Left renal pelvis (tissue), 4 donors: ENCODE results near the gene SENP1. TPM values are rescaled to one million over a fixed set of nuclear protein-coding genes. Genes with fewer than 3 reads are reported as not detected.

Experiments used
- DNase-seq, 4 donors: peaks; one replicate each; pipeline ENCODE4 v3.0.0-alpha.2; 2013; ENCODE audit warnings: low read depth in 4 of 4, low spot score in 3 of 4
- polyA plus RNA-seq, 4 donors: library from polyadenylated mRNA; unstranded; fragments of 120-200 nt; gene quantifications; one replicate each; pipeline ENCODE4 v1.2.1, GENCODE V29; 2013; ENCODE audit not compliant: insufficient read length in 4 of 4

SENP1 gene
- polyA plus RNA-seq, 4 donors, result 23.6 to 33.3 (median 24.9) TPM

GRCh38 chr12:48069241-48069640 is 36.6 kb downstream of the SENP1 start:
- DNase-seq, result no peak

- DNase-seq, result no peak
Observed at GRCh38 chr12:48068457-48068856, 37.4 kb downstream of the SENP1 start.

- DNase-seq, result no peak
Observed at GRCh38 chr12:48067250-48067938, 38.5 kb downstream of the SENP1 start.

- DNase-seq, result no peak
Observed at GRCh38 chr12:48065041-48065440, 40.8 kb downstream of the SENP1 start.

- no peak for DNase-seq
Observed at GRCh38 chr12:48063530-48063929, 42.3 kb downstream of the SENP1 start.

- no peak for DNase-seq
Observed at GRCh38 chr12:48061938-48062719, 43.8 kb downstream of the SENP1 start.

- DNase-seq, result no peak
Observed at GRCh38 chr12:48060474-48060873, 45.4 kb downstream of the SENP1 start.

GRCh38 chr12:48058771-48059170 is 47.1 kb downstream of the SENP1 start:
- DNase-seq, result no peak

- no peak for DNase-seq
Observed at GRCh38 chr12:48054955-48055821, 50.7 kb downstream of the SENP1 start.

- DNase-seq, result no peak
Observed at GRCh38 chr12:48053883-48054282, 52.0 kb downstream of the SENP1 start.

- no peak for DNase-seq
Observed at GRCh38 chr12:48053122-48053521, 52.8 kb downstream of the SENP1 start.

- no peak for DNase-seq
Observed at GRCh38 chr12:48051681-48052080, 54.2 kb downstream of the SENP1 start.

- DNase-seq, result no peak
Observed at GRCh38 chr12:48050174-48050573, 55.7 kb downstream of the SENP1 start.

GRCh38 chr12:48045965-48046518 is 59.8 kb downstream of the SENP1 start:
- DNase-seq, result no peak

- DNase-seq, result no peak
Observed at GRCh38 chr12:48045061-48045846, 60.6 kb downstream of the SENP1 start.

GRCh38 chr12:48044396-48044795 is 61.5 kb downstream of the SENP1 start:
- no peak for DNase-seq

GRCh38 chr12:48043771-48044170 is 62.1 kb downstream of the SENP1 start:
- DNase-seq, result no peak

GRCh38 chr12:48041591-48042423 is 64.1 kb downstream of the SENP1 start:
- DNase-seq, result no peak

- DNase-seq, result no peak
Observed at GRCh38 chr12:48040354-48040753, 65.5 kb downstream of the SENP1 start.
